ENCODE measurements around the gene KIF6.

- TF ChIP-seq CTCF (optimal IDR thresholded peaks at IDR 0.05 in 1 of 3, IDR thresholded peaks at IDR 0.05 in 1 of 3, conservative IDR thresholded peaks at IDR 0.05 in 1 of 3; ENCODE audit: extremely low read depth in 1 of 3, insufficient read depth in 2 of 3, low read length in 3 of 3) = no peak
- no peak for TF ChIP-seq EZH2 (IDR thresholded peaks at IDR 0.05; ENCODE audit: low read length)
These were observed 315.3 kb downstream of the KIF6 start for GRCh38 chr6:39409889-39410288.
